A549 (cell line): ENCODE measurements around the gene TNRC6C. TPM values are rescaled to one million over a fixed set of nuclear protein-coding genes. Genes with fewer than 3 reads are reported as not detected.

ENCODE experiments used
- ATAC-seq, 2 experiments: fragments of 200-7000 bp in 1 of 2; fragments of >200 bp in 1 of 2; cut with Nextera tagmentation in 1 of 2; cut with Tn5 transposase in 1 of 2; 3 replicates each; pipeline versions ENCODE4 v1.8.0 to v1.9.1; 2018 to 2020; ENCODE audit warnings: mild to moderate bottlenecking in 1 of 2, moderate library complexity in 1 of 2
- CTCF ChIA-PET: fragments of 300-600 bp; sonication (Branson Sonifier 250); formaldehyde crosslinking; extraction: SDS; loops from one replicate; lab custom pipeline; 2021; ENCODE audit warnings: antibody characterized with exemption, inconsistent platforms; lab: Yijun Ruan, JAX
- POLR2A ChIA-PET: fragments of 350-600 bp; formaldehyde crosslinking; extraction: SDS; loops from one replicate; lab custom pipeline; 2021; ENCODE audit warnings: antibody characterized with exemption, inconsistent platforms; lab: Yijun Ruan, JAX
- DNase-seq, 2 experiments: peaks; one replicate each; pipeline versions ENCODE4 v3.0.0 to v3.0.0-alpha.2; 2011 to 2016; ENCODE audit warnings: low read depth in 1 of 2, low spot score in 1 of 2
- FAIRE-seq: peaks from 2 replicates; lab custom pipeline; 2011; peaks lifted over from hg19 to GRCh38; lab: Jason Lieb, UNC
- H3K27ac ChIP-seq, 2 experiments: fragments of >200 bp; sonication (Bioruptor Twin); formaldehyde crosslinking; 3 replicates each; pipeline ENCODE4 v1.5.1; 2016 to 2017
- H3K4me1 ChIP-seq: fragments of >200 bp; sonication (Bioruptor Twin); formaldehyde crosslinking; 3 replicates; pipeline ENCODE4 v1.6.1; 2016
- H3K4me2 ChIP-seq: fragments of >200 bp; sonication (Bioruptor Twin); formaldehyde crosslinking; 3 replicates; pipeline ENCODE4 v1.6.1; 2016
- H3K4me3 ChIP-seq: fragments of >200 bp; sonication (Bioruptor Twin); formaldehyde crosslinking; 3 replicates; pipeline ENCODE4 v1.5.1; 2016
- H3K9me3 ChIP-seq: fragments of >200 bp; sonication (Bioruptor Twin); formaldehyde crosslinking; 3 replicates; pipeline ENCODE4 v1.6.1; 2016
- ATOH8 ChIP-seq: fragments of 250-450 bp; sonication (Bioruptor Pico); IDR thresholded peaks from 2 replicates; pipeline ENCODE4 v1.5.0; 2020; ENCODE audit warnings: low read depth, mild to moderate bottlenecking, moderate library complexity
- BCL3 ChIP-seq: fragments of >200 bp; sonication (Bioruptor Twin); formaldehyde crosslinking; IDR thresholded peaks from 3 replicates; pipeline ENCODE4 v1.6.1; 2016
- CBX8 ChIP-seq: fragments of 200-600 bp; sonication (generic); IDR thresholded peaks from 2 replicates; pipeline ENCODE4 v1.6.1; 2016
- EHMT2 ChIP-seq: fragments of 200-600 bp; sonication (generic); IDR thresholded peaks from 2 replicates; pipeline ENCODE4 v1.6.1; 2016; ENCODE audit warnings: antibody characterized with exemption, low read depth, mild to moderate bottlenecking, moderate library complexity
- FOSL2 ChIP-seq, 2 experiments: fragments of 450-650 bp in 1 of 2; fragments of >200 bp in 1 of 2; sonication (Bioruptor Twin) in 1 of 2; formaldehyde crosslinking; IDR thresholded peaks; 2 replicates each; pipeline versions ENCODE4 v1.5.0 to v1.6.1; 2016 to 2020; ENCODE audit warnings: mild to moderate bottlenecking in 1 of 2, moderate library complexity in 1 of 2
- FOXS1 ChIP-seq: fragments of 250-450 bp; sonication (Bioruptor Pico); IDR thresholded peaks from 2 replicates; pipeline ENCODE4 v1.5.0; 2020; ENCODE audit warnings: mild to moderate bottlenecking, moderate library complexity
- HOXB5 ChIP-seq: fragments of 250-450 bp; sonication (Bioruptor Pico); IDR thresholded peaks from 2 replicates; pipeline ENCODE4 v1.5.0; 2020; ENCODE audit warnings: mild to moderate bottlenecking, moderate library complexity
- JUN ChIP-seq, 2 experiments: fragments of >200 bp; sonication (Bioruptor Twin); formaldehyde crosslinking; IDR thresholded peaks; 2 replicates in 1 of 2; 3 replicates in 1 of 2; pipeline ENCODE4 v1.6.1; 2016 to 2017
- KDM1A ChIP-seq: fragments of 200-600 bp; sonication (generic); IDR thresholded peaks from 2 replicates; pipeline ENCODE4 v1.6.1; 2016; ENCODE audit warnings: low read depth, mild to moderate bottlenecking
- KDM5A ChIP-seq: fragments of 200-600 bp; sonication (generic); IDR thresholded peaks from 2 replicates; pipeline ENCODE4 v1.6.1; 2016; ENCODE audit warnings: antibody characterized with exemption, mild to moderate bottlenecking
- MAZ ChIP-seq: fragments of 150-350 bp; IDR thresholded peaks from 2 replicates; pipeline ENCODE4 v1.6.1; 2014; ENCODE audit warnings: antibody characterized with exemption, low read depth, low read length, borderline replicate concordance
- NPAS2 ChIP-seq: fragments of 250-450 bp; sonication (Bioruptor Pico); IDR thresholded peaks from 2 replicates; pipeline ENCODE4 v1.8.0; 2022; ENCODE audit warnings: mild to moderate bottlenecking, moderate library complexity, borderline replicate concordance
- POLR2AphosphoS2 ChIP-seq: conservative IDR thresholded peaks from 2 replicates; pipeline ENCODE4 v1.6.1; 2012; ENCODE audit warnings: low read length, improper control_type of control experiment, inconsistent platforms
- RCOR1 ChIP-seq: fragments of 150-350 bp; IDR thresholded peaks from 2 replicates; pipeline ENCODE4 v1.6.1; 2014; ENCODE audit warnings: antibody characterized with exemption, low read length, low read depth
- RFX5 ChIP-seq: fragments of 450-650 bp; IDR thresholded peaks from 2 replicates; pipeline ENCODE4 v1.7.1; 2014; ENCODE audit warnings: antibody characterized with exemption, mild to moderate bottlenecking, moderate library complexity
- RNF2 ChIP-seq: fragments of 200-600 bp; sonication (generic); IDR thresholded peaks from 2 replicates; pipeline ENCODE4 v1.6.1; 2016; ENCODE audit warnings: low read depth, mild to moderate bottlenecking, antibody characterized with exemption, moderate library complexity, borderline replicate concordance
- ZSCAN20 ChIP-seq: fragments of 250-450 bp; sonication (Bioruptor Pico); IDR thresholded peaks from 2 replicates; pipeline ENCODE4 v1.8.0; 2022; ENCODE audit warnings: mild to moderate bottlenecking, moderate library complexity
- WGBS: methylation state at CpG from one replicate; pipeline ENCODE4 v1.1.6; 2017; ENCODE audit errors: missing lambda C conversion rate; 5-methylcytosine and 5-hydroxymethylcytosine counted together
- polyA plus RNA-seq, 4 experiments: library from polyadenylated mRNA; depleted of rRNA in 3 of 4; stranded (reverse); fragments of >200 nt; fragmentation: RNase III in 1 of 4; extraction: RNeasy Plus Mini Kit Qiagen cat#74134 plus additional on column Dnase treatment in 1 of 4; gene quantifications; 2 replicates in 3 of 4; 3 replicates in 1 of 4; pipeline ENCODE4 v1.2.3, GENCODE V29; 2011 to 2017
- TF ChIP-seq, protein P1 (sequence below): fragments of 250-450 bp; sonication (Bioruptor Pico); IDR thresholded peaks from 2 replicates; pipeline ENCODE4 v1.5.0; 2021; ENCODE audit warnings: mild to moderate bottlenecking, moderate library complexity, borderline replicate concordance
- TF ChIP-seq, protein P2 (sequence below): IDR thresholded peaks from 2 replicates; pipeline ENCODE4 v1.6.1; 2012
- TF ChIP-seq, protein P3 (sequence below): IDR thresholded peaks from 2 replicates; pipeline ENCODE4 v1.6.1; 2012
- TF ChIP-seq, protein P4 (sequence below): fragments of 200-600 bp; sonication (generic); IDR thresholded peaks from 2 replicates; pipeline ENCODE4 v1.6.1; 2016; ENCODE audit warnings: antibody characterized with exemption, mild to moderate bottlenecking, moderate library complexity

Gene TNRC6C
- polyA plus RNA-seq, 2 of the 4 experiments (the other 2 are of a cell fraction): 1.3 to 1.9 TPM

DNA sequence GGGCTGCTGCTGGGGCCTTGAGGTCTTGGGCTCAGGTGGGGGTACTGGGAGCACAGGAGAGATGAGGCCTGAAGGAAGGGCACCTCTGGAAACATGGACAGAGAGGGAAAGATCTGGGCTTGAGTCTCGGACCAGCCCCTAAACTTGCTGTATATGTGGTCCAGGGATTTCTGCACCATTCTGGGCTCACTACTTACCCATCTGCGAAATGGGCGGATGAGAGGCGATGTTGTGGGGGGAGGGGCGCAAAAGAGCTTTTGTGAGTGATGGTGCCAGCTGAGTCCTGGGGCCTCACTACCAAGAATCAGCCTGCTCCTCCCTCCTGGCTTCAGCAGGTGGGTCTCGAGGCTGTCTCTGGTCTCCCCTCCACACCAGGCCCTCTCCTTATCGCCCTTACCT lies 188.0 kb downstream of the TNRC6C start:
- POLR2A ChIA-PET: no interaction called here
- Histone ChIP-seq H3K4me1 (peaks cover 55% of the 10 kb centered on the region), H3K27ac (peak overlapping the region in 1 of 2 experiments; percentile 39; a peak in 3 of 6 replicates), H3K9me3 (no peaks in the 10 kb centered on the region), H3K4me2 (no peak overlapping the region), H3K4me3 (no peak overlapping the region)
- 86% methylated on average over 7 of the region's 7 CpGs for WGBS
- DNase-seq (no peak), ATAC-seq (no peak), FAIRE-seq (no peak)
- CTCF ChIA-PET: interaction anchor here (1.0 to 24.0 kb wide), 3 partner anchors 8 to 132 kb away, joined by 3 to 295 read pairs (median 15); partner anchors contain the start of gene SYNGR2
- TF ChIP-seq BCL3: no peak
- no peak for TF ChIP-seq RFX5
- peak; percentile 88 for TF ChIP-seq KDM1A

GRCh38 chr17:78146881-78147280 lies 188.4 kb downstream of the TNRC6C start:
- CTCF ChIA-PET: interaction anchor here (1.0 to 24.0 kb wide), 3 partner anchors 9 to 133 kb away, joined by 3 to 295 read pairs (median 15); partner anchors contain the start of gene SYNGR2
- Histone ChIP-seq H3K27ac (peak overlapping the region in 1 of 2 experiments; percentile 39; a peak in 3 of 6 replicates), H3K4me2 (no peak overlapping the region), H3K4me1 (peaks cover 55% of the 10 kb centered on the region), H3K4me3 (no peak overlapping the region), H3K9me3 (no peaks in the 10 kb centered on the region)
- POLR2A ChIA-PET: no interaction called here
- no peak for FAIRE-seq
- 86% methylated on average over 5 of the region's 6 CpGs for whole genome bisulfite sequencing
- DNase-seq: no peak
- no peak for ATAC-seq
- no peak for TF ChIP-seq HOXB5 (CRISPR knock-in tag)
- TF ChIP-seq, protein P1, sequence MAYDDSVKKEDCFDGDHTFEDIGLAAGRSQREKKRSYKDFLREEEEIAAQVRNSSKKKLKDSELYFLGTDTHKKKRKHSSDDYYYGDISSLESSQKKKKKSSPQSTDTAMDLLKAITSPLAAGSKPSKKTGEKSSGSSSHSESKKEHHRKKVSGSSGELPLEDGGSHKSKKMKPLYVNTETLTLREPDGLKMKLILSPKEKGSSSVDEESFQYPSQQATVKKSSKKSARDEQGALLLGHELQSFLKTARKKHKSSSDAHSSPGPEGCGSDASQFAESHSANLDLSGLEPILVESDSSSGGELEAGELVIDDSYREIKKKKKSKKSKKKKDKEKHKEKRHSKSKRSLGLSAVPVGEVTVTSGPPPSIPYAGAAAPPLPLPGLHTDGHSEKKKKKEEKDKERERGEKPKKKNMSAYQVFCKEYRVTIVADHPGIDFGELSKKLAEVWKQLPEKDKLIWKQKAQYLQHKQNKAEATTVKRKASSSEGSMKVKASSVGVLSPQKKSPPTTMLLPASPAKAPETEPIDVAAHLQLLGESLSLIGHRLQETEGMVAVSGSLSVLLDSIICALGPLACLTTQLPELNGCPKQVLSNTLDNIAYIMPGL (CRISPR knock-in tag): no peak
- TF ChIP-seq JUN (IDR thresholded peaks at IDR 0.05): no peak
- TF ChIP-seq NPAS2 (CRISPR knock-in tag): no peak
- no peak for TF ChIP-seq POLR2AphosphoS2
- no peak for TF ChIP-seq EHMT2

GRCh38 chr17:78147315-78147998 lies 189.0 kb downstream of the TNRC6C start:
- 64% methylated on average over 8 of the region's 8 CpGs for WGBS
- ChIA-PET POLR2A (no interaction called here), CTCF (interaction anchor here (1.0 to 24.0 kb wide), 4 partner anchors 9 to 133 kb away, joined by 3 to 295 read pairs (median 9); partner anchors contain the start of gene SYNGR2)
- FAIRE-seq (no peak), DNase-seq (no peak), ATAC-seq (no peak)
- Histone ChIP-seq H3K4me3 (no peak overlapping the region), H3K4me1 (peaks cover 53% of the 10 kb centered on the region), H3K4me2 (no peak overlapping the region), H3K9me3 (no peaks in the 10 kb centered on the region), H3K27ac (peak overlapping the region in 1 of 2 experiments; percentile 39; a peak in 3 of 6 replicates)
- TF ChIP-seq, protein P2, sequence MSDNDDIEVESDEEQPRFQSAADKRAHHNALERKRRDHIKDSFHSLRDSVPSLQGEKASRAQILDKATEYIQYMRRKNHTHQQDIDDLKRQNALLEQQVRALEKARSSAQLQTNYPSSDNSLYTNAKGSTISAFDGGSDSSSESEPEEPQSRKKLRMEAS: no peak
- no peak for TF ChIP-seq ZSCAN20 (CRISPR knock-in tag)
- no peak for TF ChIP-seq MAZ
- no peak for TF ChIP-seq KDM5A
- no peak for TF ChIP-seq FOSL2 (IDR thresholded peaks at IDR 0.05)
- TF ChIP-seq FOSL2 (CRISPR knock-in tag; IDR thresholded peaks at IDR 0.05): no peak
- TF ChIP-seq, protein P3, sequence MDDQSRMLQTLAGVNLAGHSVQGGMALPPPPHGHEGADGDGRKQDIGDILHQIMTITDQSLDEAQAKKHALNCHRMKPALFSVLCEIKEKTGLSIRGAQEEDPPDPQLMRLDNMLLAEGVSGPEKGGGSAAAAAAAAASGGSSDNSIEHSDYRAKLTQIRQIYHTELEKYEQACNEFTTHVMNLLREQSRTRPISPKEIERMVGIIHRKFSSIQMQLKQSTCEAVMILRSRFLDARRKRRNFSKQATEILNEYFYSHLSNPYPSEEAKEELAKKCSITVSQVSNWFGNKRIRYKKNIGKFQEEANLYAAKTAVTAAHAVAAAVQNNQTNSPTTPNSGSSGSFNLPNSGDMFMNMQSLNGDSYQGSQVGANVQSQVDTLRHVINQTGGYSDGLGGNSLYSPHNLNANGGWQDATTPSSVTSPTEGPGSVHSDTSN: no peak
- TF ChIP-seq RCOR1: no peak
- no peak for TF ChIP-seq ATOH8 (CRISPR knock-in tag)
- no peak for TF ChIP-seq FOXS1 (CRISPR knock-in tag)
- TF ChIP-seq RNF2: no peak
- no peak for TF ChIP-seq CBX8
- TF ChIP-seq, protein P4, sequence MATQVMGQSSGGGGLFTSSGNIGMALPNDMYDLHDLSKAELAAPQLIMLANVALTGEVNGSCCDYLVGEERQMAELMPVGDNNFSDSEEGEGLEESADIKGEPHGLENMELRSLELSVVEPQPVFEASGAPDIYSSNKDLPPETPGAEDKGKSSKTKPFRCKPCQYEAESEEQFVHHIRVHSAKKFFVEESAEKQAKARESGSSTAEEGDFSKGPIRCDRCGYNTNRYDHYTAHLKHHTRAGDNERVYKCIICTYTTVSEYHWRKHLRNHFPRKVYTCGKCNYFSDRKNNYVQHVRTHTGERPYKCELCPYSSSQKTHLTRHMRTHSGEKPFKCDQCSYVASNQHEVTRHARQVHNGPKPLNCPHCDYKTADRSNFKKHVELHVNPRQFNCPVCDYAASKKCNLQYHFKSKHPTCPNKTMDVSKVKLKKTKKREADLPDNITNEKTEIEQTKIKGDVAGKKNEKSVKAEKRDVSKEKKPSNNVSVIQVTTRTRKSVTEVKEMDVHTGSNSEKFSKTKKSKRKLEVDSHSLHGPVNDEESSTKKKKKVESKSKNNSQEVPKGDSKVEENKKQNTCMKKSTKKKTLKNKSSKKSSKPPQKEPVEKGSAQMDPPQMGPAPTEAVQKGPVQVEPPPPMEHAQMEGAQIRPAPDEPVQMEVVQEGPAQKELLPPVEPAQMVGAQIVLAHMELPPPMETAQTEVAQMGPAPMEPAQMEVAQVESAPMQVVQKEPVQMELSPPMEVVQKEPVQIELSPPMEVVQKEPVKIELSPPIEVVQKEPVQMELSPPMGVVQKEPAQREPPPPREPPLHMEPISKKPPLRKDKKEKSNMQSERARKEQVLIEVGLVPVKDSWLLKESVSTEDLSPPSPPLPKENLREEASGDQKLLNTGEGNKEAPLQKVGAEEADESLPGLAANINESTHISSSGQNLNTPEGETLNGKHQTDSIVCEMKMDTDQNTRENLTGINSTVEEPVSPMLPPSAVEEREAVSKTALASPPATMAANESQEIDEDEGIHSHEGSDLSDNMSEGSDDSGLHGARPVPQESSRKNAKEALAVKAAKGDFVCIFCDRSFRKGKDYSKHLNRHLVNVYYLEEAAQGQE: no peak
- no peak for TF ChIP-seq BCL3
